Neural cell (in vitro differentiated cells): ENCODE data around the gene VANGL1.

ENCODE experiments used
- CTCF ChIP-seq: fragments of 450-650 bp; IDR thresholded peaks from 2 replicates; pipeline ENCODE4 v1.5.1; 2014; ENCODE audit warnings: antibody characterized with exemption, mild to moderate bottlenecking, moderate library complexity; ENCODE audit not compliant: poor library complexity, severe bottlenecking
- POLR2AphosphoS5 ChIP-seq: IDR thresholded peaks from 2 replicates; pipeline ENCODE4 v1.6.1; 2012

- TF ChIP-seq CTCF (no peak), POLR2AphosphoS5 (no peak)
Observed at GRCh38 chr1:115685029-115685705, 43.4 kb downstream of the VANGL1 start.
